Adrenal gland (tissue), 12 donors: ENCODE measurements around the gene NT5C2. TPM values are rescaled to one million over a fixed set of nuclear protein-coding genes. Genes with fewer than 3 reads are reported as not detected.
"Not testable (repeated sequence)": the region's sequence is repeated elsewhere in the genome, so short reads cannot be mapped to it uniquely, and the experiment has no call there.

ENCODE experiments used
- DNase-seq, 7 donors: peaks; one replicate each; pipeline ENCODE4 v3.0.0-alpha.2; 2019 to 2020
- H3K27ac ChIP-seq, 5 donors: fragments of 200-600 bp; sonication (generic) in 4 of 5; 1 replicate in 3 of 5; 2 replicates in 2 of 5; pipeline versions ENCODE4 v1.5.1 to v1.8.0; 2016 to 2020; ENCODE audit warnings: mild to moderate bottlenecking in 1 of 5
- H3K27me3 ChIP-seq: fragments of 200-600 bp; 2 replicates; pipeline ENCODE4 v1.8.0; 2021
- H3K36me3 ChIP-seq, 2 donors: fragments of 200-600 bp; replicated peaks in 1 of 2; 1 replicate in 1 of 2; 2 replicates in 1 of 2; pipeline versions ENCODE4 v1.5.1 to v1.8.0; 2018 to 2022
- H3K4me1 ChIP-seq, 2 donors: fragments of 200-600 bp; replicated peaks in 1 of 2; 1 replicate in 1 of 2; 2 replicates in 1 of 2; pipeline versions ENCODE4 v1.5.1 to v1.8.0; 2018 to 2021
- H3K4me3 ChIP-seq, 4 donors: fragments of 200-600 bp; sonication (generic) in 3 of 4; one replicate each; pipeline ENCODE4 v1.5.1; 2016 to 2018
- H3K9me3 ChIP-seq, 3 donors: fragments of 200-600 bp; sonication (generic) in 1 of 3; replicated peaks in 1 of 3; 1 replicate in 2 of 3; 2 replicates in 1 of 3; pipeline versions ENCODE4 v1.5.1 to v1.8.0; 2016 to 2021
- POLR2A ChIP-seq, 2 donors: fragments of 450-650 bp; IDR thresholded peaks; one replicate each; pipeline ENCODE4 v1.6.1; 2017; ENCODE audit warnings: antibody characterized with exemption in 2 of 2, mild to moderate bottlenecking in 2 of 2, moderate library complexity in 1 of 2
- WGBS, 4 donors: extraction: QIAGEN DNeasy Blood & Tissue Kit in 2 of 4; methylation state at CpG; one replicate each; pipeline versions ENCODE4 v1.1.5 to v1.1.7; 2013 to 2017; 5-methylcytosine and 5-hydroxymethylcytosine counted together
- intact Hi-C, 2 donors: fragments of 100-400 bp; cut with DNase I; formaldehyde crosslinking; loops; one replicate each; pipeline versions ENCODE4 v1.14.1 to v1.15.0; 2022 to 2023
- polyA plus RNA-seq, 3 donors: library from polyadenylated mRNA; stranded (reverse); fragments of 200-250 nt in 2 of 3; fragments of 350-450 nt in 1 of 3; fragmentation: Illumina TruSeq in 1 of 3; extraction: RNeasy Lipid Tissue Mini Kit (QIAGEN cat#74804) in 1 of 3; gene quantifications; one replicate each; pipeline ENCODE4 v1.2.3, GENCODE V29; 2013 to 2014
- total RNA-seq, 9 donors: library from RNA; depleted of rRNA in 4 of 9; stranded (reverse); fragments of >200 nt in 4 of 9; fragments of 120-200 nt in 1 of 9; fragmentation: NEBNext Ultra II Directional in 1 of 9; extraction: Animal tissue kit (Norgen Biotek cat#: 25700) in 1 of 9; gene quantifications; one replicate each; pipeline versions ENCODE4 v1.1.0 to v1.2.4, GENCODE V29; 2013 to 2023
- TF ChIP-seq, protein P1 (sequence below), 6 experiments: fragments of 450-650 bp in 4 of 6; fragments of 200-600 bp in 2 of 6; sonication (generic) in 1 of 6; IDR thresholded peaks; 1 replicate in 5 of 6; 2 replicates in 1 of 6; pipeline versions ENCODE4 v1.5.1 to v1.8.0; 2016 to 2021; ENCODE audit warnings: antibody characterized with exemption in 6 of 6, mild to moderate bottlenecking in 2 of 6, moderate library complexity in 1 of 6
- donor health status: healthy with polysubstance abuse.
- donor health status: Bipolar disorder and iron deficiency.
- donor health status: DM: yes; HTN: yes; CAD: no.
- donor health status: DM: no; HTN: no; CAD: no.
- donor health status: DM: no; HTN: no; CAD: no.
- donor health status: DM: yes; HTN: yes; CAD: no.

NT5C2 gene
- total and polyA plus RNA-seq, 12 donors, result 23.2 to 101 (median 71.1) TPM

DNA sequence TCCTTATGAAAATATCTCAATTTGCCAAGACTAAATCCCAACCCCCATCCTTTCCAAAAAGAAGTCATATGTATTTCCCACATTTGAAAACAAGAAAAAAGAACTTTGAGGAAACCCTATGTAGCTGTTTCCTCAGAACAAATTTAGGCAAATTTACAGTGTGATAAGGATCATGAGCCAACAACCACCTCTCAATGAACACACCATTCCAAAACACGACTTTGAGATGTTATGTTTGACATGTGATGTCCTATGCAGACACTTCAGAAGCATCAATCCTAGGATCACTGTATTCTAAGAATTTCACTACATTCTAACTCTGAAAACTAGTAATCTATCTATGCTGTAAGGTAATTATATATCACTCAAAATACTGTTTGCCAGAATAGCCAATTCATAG lies 62.2 kb downstream of the NT5C2 start:
- H3K36me3 ChIP-seq, result peaks cover 0 to 15% of the 10 kb centered on the region in 2 donors
- no peak for TF ChIP-seq POLR2A (IDR thresholded peaks at IDR 0.05)
- TF ChIP-seq, protein P1, sequence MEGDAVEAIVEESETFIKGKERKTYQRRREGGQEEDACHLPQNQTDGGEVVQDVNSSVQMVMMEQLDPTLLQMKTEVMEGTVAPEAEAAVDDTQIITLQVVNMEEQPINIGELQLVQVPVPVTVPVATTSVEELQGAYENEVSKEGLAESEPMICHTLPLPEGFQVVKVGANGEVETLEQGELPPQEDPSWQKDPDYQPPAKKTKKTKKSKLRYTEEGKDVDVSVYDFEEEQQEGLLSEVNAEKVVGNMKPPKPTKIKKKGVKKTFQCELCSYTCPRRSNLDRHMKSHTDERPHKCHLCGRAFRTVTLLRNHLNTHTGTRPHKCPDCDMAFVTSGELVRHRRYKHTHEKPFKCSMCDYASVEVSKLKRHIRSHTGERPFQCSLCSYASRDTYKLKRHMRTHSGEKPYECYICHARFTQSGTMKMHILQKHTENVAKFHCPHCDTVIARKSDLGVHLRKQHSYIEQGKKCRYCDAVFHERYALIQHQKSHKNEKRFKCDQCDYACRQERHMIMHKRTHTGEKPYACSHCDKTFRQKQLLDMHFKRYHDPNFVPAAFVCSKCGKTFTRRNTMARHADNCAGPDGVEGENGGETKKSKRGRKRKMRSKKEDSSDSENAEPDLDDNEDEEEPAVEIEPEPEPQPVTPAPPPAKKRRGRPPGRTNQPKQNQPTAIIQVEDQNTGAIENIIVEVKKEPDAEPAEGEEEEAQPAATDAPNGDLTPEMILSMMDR (IDR thresholded peaks at IDR 0.05), result no peak
- intact Hi-C loops, result no loop called here
- H3K27ac ChIP-seq, result no peak overlapping the region
- WGBS, 4 donors, result 69 to 87% (median 81%) methylated on average over 1 of the region's 1 CpG
- H3K27me3 ChIP-seq, result no peaks in the 10 kb centered on the region
- no peak overlapping the region for H3K4me3 ChIP-seq
- H3K9me3 ChIP-seq, result no peaks in the 10 kb centered on the region
- DNase-seq, result no peak
- H3K4me1 ChIP-seq, result peaks cover 3 to 4% of the 10 kb centered on the region in 2 donors

DNA sequence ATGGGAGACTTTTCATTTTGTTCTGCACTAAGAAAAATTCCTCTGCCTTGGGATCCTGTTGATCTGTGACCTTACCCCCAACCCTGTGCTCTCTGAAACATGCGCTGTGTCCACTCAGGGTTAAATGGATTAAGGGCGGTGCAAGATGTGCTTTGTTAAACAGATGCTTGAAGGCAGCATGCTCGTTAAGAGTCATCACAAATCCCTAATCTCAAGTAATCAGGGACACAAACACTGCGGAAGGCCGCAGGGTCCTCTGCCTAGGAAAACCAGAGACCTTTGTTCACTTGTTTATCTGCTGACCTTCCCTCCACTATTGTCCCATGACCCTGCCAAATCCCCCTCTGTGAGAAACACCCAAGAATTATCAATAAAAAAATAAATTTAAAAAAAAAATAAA lies 62.9 kb downstream of the NT5C2 start:
- H3K9me3 ChIP-seq, H3K4me3 ChIP-seq, H3K4me1 ChIP-seq, H3K27me3 ChIP-seq, DNase-seq, H3K27ac ChIP-seq, intact Hi-C loops: not testable (repeated sequence)
- H3K36me3 ChIP-seq, result peaks cover 0 to 15% of the 10 kb centered on the region in 2 donors
- 67 to 74% (median 70%) methylated on average over 1 to 4 of the region's 5 CpGs for WGBS, 4 donors

DNA sequence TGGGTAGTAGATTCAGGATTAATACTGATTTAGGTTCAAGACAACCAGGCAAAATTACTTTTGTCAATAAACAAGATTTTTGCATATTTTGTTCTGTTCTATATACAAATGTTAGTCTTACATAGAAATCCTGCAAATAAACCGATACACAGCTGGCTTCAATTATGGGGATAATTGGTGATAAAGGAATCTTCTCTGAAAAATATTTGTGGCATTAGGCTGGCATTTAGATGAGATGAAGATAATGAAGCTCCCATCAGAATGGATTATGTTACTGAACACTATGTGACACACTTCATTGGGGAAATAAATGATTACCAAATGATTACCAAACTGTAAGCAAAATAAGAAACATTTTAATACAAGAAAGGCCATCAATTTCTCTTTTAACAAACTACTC lies 65.8 kb downstream of the NT5C2 start:
- Histone ChIP-seq H3K4me1 (peaks cover 8 to 22% of the 10 kb centered on the region in 2 donors), H3K27me3 (no peaks in the 10 kb centered on the region), H3K4me3 (no peak overlapping the region), H3K27ac (no peak overlapping the region), H3K36me3 (peaks cover 0 to 8% of the 10 kb centered on the region in 2 donors), H3K9me3 (no peaks in the 10 kb centered on the region)
- 91 to 98% (median 96%) methylated on average over 1 of the region's 1 CpG for WGBS, 4 donors
- intact Hi-C loops, result no loop called here
- DNase-seq, result no peak
- TF ChIP-seq, protein P1 (IDR thresholded peaks at IDR 0.05), result no peak
- no peak for TF ChIP-seq POLR2A (IDR thresholded peaks at IDR 0.05)

DNA sequence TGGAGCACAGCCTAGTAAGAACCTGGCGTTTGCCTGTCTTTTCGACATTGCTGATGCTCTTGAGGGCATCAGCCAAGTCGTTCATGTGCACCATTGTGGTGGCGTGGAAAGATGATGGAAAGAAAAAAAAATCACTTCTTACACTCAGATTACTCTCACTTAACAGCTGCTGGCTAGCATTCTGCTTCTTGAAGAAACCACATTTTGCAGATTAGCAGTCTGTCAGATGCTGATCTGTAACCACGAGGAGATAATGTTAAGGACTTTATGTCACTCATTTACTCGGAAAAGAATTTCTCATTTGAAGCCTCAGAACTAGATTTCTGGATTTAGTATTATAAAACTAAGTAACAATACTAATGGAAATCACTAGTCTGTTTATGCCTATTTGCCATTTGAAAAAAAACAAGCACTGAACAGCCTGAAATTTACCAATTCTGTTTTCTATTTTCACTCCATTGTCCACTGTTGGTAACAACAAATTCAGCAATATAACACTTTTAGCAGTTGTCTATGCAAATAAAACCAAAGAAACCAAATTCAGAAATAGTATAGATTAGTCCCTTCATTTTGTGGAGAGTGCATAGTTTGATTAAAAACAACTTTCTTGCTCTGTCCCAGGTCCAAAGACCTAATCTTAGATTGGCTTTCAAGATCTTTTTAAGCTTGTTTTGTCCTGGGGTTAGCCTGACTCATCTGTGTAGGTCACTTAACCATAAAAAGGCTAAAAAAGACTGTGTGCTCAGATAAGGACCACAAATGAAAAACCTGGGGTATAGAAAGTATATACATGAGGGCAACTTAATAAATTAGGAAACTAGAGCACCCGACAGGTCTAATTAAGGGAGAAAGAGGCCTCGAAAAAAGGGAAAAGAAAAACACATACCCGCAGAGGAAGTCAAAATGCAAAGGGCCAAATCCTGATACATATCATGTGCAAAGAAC lies 67.5 kb downstream of the NT5C2 start:
- intact Hi-C loops, result no loop called here
- no peak overlapping the region for H3K4me3 ChIP-seq
- WGBS, 4 donors, result 70 to 76% (median 73%) methylated on average over 9 of the region's 9 CpGs
- peaks cover 0 to 6% of the 10 kb centered on the region in 2 donors for H3K36me3 ChIP-seq
- no peaks in the 10 kb centered on the region for H3K27me3 ChIP-seq
- H3K9me3 ChIP-seq, result no peaks in the 10 kb centered on the region
- peak overlapping the region in 2 of 5 donors; percentile 36 to 41 for H3K27ac ChIP-seq
- H3K4me1 ChIP-seq, result peaks cover 12 to 35% of the 10 kb centered on the region in 2 donors
- no peak for DNase-seq
- TF ChIP-seq, protein P1 (IDR thresholded peaks at IDR 0.05), result no peak
- no peak for TF ChIP-seq POLR2A (IDR thresholded peaks at IDR 0.05)
